ENCODE results near the gene GNB1L.

GRCh38 chr22:19873138-19873959 is 18.7 kb upstream of the GNB1L start:
- TF ChIP-seq, protein P1, sequence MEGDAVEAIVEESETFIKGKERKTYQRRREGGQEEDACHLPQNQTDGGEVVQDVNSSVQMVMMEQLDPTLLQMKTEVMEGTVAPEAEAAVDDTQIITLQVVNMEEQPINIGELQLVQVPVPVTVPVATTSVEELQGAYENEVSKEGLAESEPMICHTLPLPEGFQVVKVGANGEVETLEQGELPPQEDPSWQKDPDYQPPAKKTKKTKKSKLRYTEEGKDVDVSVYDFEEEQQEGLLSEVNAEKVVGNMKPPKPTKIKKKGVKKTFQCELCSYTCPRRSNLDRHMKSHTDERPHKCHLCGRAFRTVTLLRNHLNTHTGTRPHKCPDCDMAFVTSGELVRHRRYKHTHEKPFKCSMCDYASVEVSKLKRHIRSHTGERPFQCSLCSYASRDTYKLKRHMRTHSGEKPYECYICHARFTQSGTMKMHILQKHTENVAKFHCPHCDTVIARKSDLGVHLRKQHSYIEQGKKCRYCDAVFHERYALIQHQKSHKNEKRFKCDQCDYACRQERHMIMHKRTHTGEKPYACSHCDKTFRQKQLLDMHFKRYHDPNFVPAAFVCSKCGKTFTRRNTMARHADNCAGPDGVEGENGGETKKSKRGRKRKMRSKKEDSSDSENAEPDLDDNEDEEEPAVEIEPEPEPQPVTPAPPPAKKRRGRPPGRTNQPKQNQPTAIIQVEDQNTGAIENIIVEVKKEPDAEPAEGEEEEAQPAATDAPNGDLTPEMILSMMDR (IDR thresholded peaks at IDR 0.05): no peak
- no peak for TF ChIP-seq POLR2A (IDR thresholded peaks at IDR 0.05)
